ENCODE results near the gene SYDE2.

Gene SYDE2

DNA sequence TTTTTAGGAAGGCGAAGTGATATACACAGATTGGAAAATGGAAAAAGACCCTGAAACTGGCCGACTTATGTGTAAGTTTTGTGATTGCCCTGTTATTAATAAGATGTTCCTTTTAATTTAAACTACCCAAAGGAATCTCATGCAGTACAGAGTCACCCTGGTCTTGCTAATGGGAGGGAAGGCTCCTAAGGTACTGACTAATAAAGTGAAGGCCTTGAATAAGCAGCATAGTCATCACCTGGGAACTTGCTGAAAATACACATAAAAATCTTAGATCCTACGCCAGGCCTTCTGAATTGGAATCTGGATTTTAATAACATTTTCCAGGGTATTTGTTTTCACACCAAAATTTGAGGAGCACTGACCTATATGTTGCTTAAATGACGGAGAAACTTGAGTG is 79.1 kb downstream of the SYDE2 start:
- DNase-seq = no peak

DNA sequence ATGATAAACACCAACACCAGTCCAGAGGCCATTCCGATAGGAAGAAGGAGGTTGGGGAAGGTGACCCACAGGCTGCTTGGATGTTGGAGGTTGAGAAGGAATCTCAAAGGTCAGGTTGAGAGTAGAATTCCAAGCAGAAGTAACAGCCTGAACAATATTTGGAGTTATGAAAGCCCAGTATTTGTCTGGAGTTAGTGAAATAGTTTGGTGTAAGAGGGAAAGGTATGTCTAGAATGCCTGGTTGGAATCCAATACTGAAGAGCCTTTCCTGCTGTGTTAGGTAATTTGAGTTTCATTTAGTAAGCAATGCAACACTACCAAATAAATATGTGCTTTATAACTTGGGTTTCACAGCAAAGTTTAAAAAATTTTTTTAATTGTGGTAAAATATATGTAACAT is 82.1 kb downstream of the SYDE2 start:
- DNase-seq = no peak

DNA sequence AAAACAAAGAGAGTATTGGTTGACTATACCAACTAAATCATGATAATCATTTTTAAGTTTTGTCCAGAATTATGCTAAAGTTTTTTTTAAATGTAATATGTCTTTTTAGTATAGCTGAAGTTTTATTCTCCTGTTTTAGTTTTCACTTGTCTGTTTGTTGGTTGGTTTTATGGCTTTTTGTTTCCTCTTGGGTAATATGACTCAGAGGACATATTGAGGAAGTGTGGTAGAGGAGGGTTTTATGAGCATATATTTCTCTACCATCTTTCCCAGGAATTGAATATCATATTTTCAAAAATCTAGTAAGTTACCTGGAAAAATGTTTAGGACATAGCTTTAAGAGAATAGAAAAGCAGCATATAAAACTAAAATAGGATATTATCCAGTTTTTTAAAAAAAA is 84.0 kb downstream of the SYDE2 start:
- no peak for DNase-seq

DNA sequence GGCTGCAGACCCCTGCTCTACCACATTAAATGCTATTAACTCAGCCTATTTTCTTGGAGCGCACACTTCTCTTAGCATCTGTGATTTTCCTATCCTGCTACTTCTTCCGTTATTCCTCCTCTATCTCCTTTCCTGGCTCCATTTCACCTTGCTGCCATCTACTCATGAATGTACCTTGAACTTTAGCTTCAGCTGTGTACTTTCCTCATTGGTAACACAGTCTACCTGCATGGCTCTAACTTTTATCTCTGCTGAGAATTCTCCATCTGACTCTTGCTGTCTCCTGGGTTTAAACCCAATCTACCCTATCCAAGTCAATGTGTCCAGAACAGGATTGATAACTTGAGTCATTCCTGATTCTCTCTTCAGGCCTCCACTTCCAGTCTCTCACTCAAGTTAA is 84.9 kb downstream of the SYDE2 start:
- DNase-seq = no peak

DNA sequence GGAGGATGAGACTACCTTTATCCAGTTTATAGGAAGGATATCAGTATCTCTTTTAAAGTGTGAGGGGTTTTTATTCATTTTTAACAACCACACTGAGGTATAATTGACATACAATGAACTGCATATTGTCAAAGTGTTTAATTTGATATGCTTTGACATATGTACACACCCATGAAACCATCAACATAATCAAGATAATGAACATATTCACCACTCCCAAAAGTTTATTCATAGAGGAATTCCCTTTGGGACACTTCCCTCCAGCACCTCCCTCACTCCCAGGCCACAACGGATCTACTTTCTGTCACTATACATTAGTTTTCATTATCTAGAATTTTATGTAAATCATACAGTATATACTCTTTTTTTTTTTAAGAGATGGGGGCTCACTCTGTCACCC is 89.1 kb downstream of the SYDE2 start:
- no peak for DNase-seq

DNA sequence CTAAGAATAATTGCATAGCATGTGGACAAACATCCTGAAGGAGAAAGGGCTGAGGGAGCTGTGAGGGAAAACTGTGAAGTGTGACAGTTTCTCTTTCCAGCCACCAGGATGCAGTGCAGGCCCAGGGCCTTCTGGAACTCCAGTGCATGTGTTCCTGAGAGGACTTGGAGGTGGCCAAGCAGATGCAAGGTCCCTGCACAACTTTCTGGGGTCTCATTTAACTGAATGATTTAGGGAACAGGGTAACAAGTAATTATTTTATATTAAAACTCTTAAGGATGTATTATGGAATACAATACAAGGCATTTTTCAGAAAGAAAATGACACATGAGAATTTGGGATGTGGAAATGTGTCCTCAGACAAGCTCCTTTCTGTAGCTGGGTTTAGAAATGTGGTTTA is 91.3 kb downstream of the SYDE2 start:
- DNase-seq = peak in 1 of 2 experiments; percentile 25
